Endothelial cell of umbilical vein (primary cell): ENCODE results near the gene MACROD2.
"Not testable (repeated sequence)": the region's sequence is repeated elsewhere in the genome, so short reads cannot be mapped to it uniquely, and the experiment has no call there.

ENCODE experiments used
- JUN ChIP-seq: IDR thresholded peaks from 2 replicates; pipeline ENCODE4 v1.6.1; 2011; ENCODE audit warnings: borderline replicate concordance, low read depth; ENCODE audit not compliant: insufficient read length, insufficient read depth
- MYC ChIP-seq: IDR thresholded peaks from one replicate; pipeline ENCODE4 v1.6.1; 2011; ENCODE audit warnings: mild to moderate bottlenecking, low read depth, low read length
- TF ChIP-seq, protein P1 (sequence below), 2 donors: IDR thresholded peaks; 1 replicate in 1 of 2; 2 replicates in 1 of 2; pipeline ENCODE4 v1.5.1; 2011; ENCODE audit warnings: low read length in 2 of 2, mild to moderate bottlenecking in 2 of 2, moderate library complexity in 2 of 2, control low read depth in 1 of 2, inconsistent platforms in 1 of 2, low read depth in 1 of 2; ENCODE audit not compliant: insufficient read depth in 1 of 2; ENCODE audit errors: extremely low read depth in 1 of 2

DNA sequence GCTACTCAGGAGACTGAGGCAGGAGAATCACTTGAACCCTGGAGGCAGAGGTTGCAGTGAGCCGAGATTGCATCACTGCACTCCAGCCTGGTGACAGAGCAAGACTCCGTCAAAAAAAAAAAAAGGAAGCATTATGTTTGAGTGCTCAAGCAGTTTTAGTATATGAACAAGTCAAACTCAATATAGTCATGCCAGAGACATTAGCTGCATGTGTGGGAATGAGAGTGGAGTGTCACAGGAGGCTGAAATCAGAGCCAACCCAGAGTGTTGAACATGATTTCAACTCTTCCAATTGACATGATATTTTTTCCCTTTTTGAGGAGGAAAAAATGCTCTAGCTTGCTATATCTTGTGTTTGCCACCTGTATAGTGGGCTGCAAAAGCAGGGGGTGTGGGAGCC lies 931.1 kb downstream of the MACROD2 start:
- TF ChIP-seq, protein P1, sequence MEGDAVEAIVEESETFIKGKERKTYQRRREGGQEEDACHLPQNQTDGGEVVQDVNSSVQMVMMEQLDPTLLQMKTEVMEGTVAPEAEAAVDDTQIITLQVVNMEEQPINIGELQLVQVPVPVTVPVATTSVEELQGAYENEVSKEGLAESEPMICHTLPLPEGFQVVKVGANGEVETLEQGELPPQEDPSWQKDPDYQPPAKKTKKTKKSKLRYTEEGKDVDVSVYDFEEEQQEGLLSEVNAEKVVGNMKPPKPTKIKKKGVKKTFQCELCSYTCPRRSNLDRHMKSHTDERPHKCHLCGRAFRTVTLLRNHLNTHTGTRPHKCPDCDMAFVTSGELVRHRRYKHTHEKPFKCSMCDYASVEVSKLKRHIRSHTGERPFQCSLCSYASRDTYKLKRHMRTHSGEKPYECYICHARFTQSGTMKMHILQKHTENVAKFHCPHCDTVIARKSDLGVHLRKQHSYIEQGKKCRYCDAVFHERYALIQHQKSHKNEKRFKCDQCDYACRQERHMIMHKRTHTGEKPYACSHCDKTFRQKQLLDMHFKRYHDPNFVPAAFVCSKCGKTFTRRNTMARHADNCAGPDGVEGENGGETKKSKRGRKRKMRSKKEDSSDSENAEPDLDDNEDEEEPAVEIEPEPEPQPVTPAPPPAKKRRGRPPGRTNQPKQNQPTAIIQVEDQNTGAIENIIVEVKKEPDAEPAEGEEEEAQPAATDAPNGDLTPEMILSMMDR (IDR thresholded peaks at IDR 0.05; ENCODE audit: extremely low read depth in 1 of 2, insufficient read depth in 1 of 2, low read depth in 1 of 2, low read length in 2 of 2): not testable (repeated sequence)
- TF ChIP-seq JUN, MYC: not testable (repeated sequence)
